GM12872 (cell line): ENCODE data around the gene HS6ST2.

Experiments
- TF ChIP-seq, protein P1 (sequence below): IDR thresholded peaks from 3 replicates; pipeline ENCODE4 v1.5.1; 2011; ENCODE audit warnings: low read depth, mild to moderate bottlenecking, low read length, moderate library complexity; ENCODE audit not compliant: insufficient read depth

The HS6ST2 gene

DNA sequence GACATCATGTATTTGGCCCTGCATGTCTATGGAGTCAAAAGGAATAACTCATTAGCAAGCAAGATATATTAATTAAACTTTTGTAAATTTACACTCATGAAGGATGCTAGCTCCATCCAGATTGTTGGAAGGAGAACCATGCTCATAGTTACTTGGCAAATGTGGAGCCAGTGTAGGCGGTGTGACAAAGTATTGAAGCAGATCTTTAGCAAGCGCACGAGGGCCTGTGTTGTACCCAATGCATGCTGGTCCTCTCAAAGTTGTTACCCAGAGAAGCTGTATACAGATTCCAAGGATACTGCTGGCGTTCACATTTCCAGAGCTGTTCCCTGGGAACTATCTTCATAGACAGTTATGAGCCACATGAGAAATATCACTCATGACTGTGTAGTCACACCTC lies 273.2 kb downstream of the HS6ST2 start:
- TF ChIP-seq, protein P1, sequence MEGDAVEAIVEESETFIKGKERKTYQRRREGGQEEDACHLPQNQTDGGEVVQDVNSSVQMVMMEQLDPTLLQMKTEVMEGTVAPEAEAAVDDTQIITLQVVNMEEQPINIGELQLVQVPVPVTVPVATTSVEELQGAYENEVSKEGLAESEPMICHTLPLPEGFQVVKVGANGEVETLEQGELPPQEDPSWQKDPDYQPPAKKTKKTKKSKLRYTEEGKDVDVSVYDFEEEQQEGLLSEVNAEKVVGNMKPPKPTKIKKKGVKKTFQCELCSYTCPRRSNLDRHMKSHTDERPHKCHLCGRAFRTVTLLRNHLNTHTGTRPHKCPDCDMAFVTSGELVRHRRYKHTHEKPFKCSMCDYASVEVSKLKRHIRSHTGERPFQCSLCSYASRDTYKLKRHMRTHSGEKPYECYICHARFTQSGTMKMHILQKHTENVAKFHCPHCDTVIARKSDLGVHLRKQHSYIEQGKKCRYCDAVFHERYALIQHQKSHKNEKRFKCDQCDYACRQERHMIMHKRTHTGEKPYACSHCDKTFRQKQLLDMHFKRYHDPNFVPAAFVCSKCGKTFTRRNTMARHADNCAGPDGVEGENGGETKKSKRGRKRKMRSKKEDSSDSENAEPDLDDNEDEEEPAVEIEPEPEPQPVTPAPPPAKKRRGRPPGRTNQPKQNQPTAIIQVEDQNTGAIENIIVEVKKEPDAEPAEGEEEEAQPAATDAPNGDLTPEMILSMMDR = no peak

GRCh38 chrX:132677233-132677716 lies 281.2 kb downstream of the HS6ST2 start:
- TF ChIP-seq, protein P1 = no peak

- TF ChIP-seq, protein P1 = 0 out of 3 replicates have a peak, but pooled peaks have one; percentile 17
These were observed 281.8 kb downstream of the HS6ST2 start for GRCh38 chrX:132676561-132677186.

GRCh38 chrX:132676102-132676501 lies 282.3 kb downstream of the HS6ST2 start:
- TF ChIP-seq, protein P1 = no peak

GRCh38 chrX:132673331-132673730 lies 285.1 kb downstream of the HS6ST2 start:
- TF ChIP-seq, protein P1 = no peak

- TF ChIP-seq, protein P1 = no peak
These were observed 287.2 kb downstream of the HS6ST2 start for GRCh38 chrX:132671229-132671641.

DNA sequence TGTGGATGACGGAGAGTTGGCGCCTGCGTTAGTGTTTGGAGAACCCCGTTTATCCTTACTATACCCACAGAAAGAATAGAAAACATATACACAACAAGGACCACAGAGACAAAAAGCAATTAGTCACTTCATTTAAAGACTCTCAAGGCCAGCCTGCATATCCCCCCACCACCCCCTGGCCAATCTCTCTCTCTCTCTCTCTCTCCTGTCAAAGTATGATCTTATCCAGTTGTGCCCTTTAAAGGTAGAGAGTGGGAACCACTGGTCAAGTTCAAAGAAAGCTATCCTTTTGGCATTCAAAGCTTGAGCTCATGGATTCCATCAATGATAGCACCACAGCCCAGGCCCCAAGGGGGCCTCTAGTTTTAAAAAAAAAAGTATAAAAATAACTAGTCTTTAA lies 289.3 kb downstream of the HS6ST2 start:
- TF ChIP-seq, protein P1 = no peak
